HCT116 (cell line): ENCODE data around the gene MRPS7. TPM values are rescaled to one million over a fixed set of nuclear protein-coding genes. Genes with fewer than 3 reads are reported as not detected.

Experiments
- ATAC-seq: fragments of 200-7000 bp; cut with Tn5 transposase; 2 replicates; pipeline ENCODE4 v1.9.1; 2020; ENCODE audit warnings: mild to moderate bottlenecking, moderate library complexity
- BruUV-seq: library from RNA; stranded (reverse); fragments of 400-500 nt; replicated peaks from 2 replicates; lab custom pipeline; 2021; lab: Mats Ljungman, UMichigan
- CTCF ChIA-PET: fragments of 300-600 bp; sonication (Branson Sonifier 250); formaldehyde crosslinking; loops from one replicate; lab custom pipeline; 2021; ENCODE audit warnings: antibody characterized with exemption; lab: Charles Lee
- POLR2A ChIA-PET: fragments of 300-600, 350-600 bp; sonication (Branson Sonifier 250); formaldehyde crosslinking; loops from one replicate; lab custom pipeline; 2021; ENCODE audit warnings: antibody characterized with exemption; lab: Charles Lee
- RAD21 ChIA-PET, 2 experiments: fragments of 300-600 bp; sonication (Branson Sonifier 250); formaldehyde crosslinking; loops; one replicate each; lab custom pipeline; 2023; ENCODE audit warnings: low total read pairs in 2 of 2; ENCODE audit not compliant: uncharacterized antibody in 2 of 2, unreplicated experiment in 2 of 2, low non-redundant PET in 1 of 2; lab: Charles Lee
- DNase-seq: peaks from one replicate; pipeline ENCODE4 v3.0.0-alpha.2; 2010; ENCODE audit warnings: low read depth, low spot score
- H2AFZ ChIP-seq: fragments of 200-600 bp; shearing (Covaris generic), sonication (generic); 2 replicates; pipeline ENCODE4 v1.6.1; 2017; ENCODE audit warnings: low read depth, mixed run types, mixed read lengths, antibody characterized with exemption, low read length; ENCODE audit not compliant: poor library complexity, severe bottlenecking
- H3K27ac ChIP-seq: 2 replicates; pipeline ENCODE4 v1.5.1; 2012; ENCODE audit warnings: low read depth, low read length
- H3K27me3 ChIP-seq: fragments of 200-600 bp; sonication (generic); 2 replicates; pipeline ENCODE4 v1.6.1; 2016; ENCODE audit warnings: mixed run types, low read length, mixed read lengths; ENCODE audit not compliant: insufficient read depth
- H3K36me3 ChIP-seq, 2 experiments: fragments of 200-500 bp in 1 of 2; fragments of 200-600 bp in 1 of 2; sonication (Bioruptor generic) in 1 of 2; sonication (generic) in 1 of 2; 2 replicates each; pipeline versions ENCODE4 v1.5.1 to v1.6.1; 2014 to 2016; ENCODE audit warnings: low read length in 2 of 2, inconsistent platforms in 1 of 2, mixed read lengths in 1 of 2, mixed run types in 1 of 2; ENCODE audit not compliant: insufficient read depth in 2 of 2, control insufficient read depth in 1 of 2
- H3K4me1 ChIP-seq, 2 experiments: fragments of 200-600 bp in 1 of 2; sonication (generic) in 1 of 2; 2 replicates each; pipeline versions ENCODE4 v1.5.1 to v1.6.1; 2012 to 2017; ENCODE audit warnings: low read length in 2 of 2, inconsistent platforms in 1 of 2, mild to moderate bottlenecking in 1 of 2, mixed read lengths in 1 of 2, mixed run types in 1 of 2, moderate library complexity in 1 of 2; ENCODE audit not compliant: insufficient read depth in 2 of 2, control insufficient read depth in 1 of 2
- H3K4me2 ChIP-seq: fragments of 200-600 bp; sonication (generic); 2 replicates; pipeline ENCODE4 v1.6.1; 2017; ENCODE audit warnings: mixed run types, low read length, mixed read lengths
- H3K4me3 ChIP-seq, 2 experiments: fragments of 200-600 bp in 1 of 2; sonication (generic) in 1 of 2; replicated peaks in 1 of 2; 2 replicates each; pipeline ENCODE4 v1.5.1; 2011 to 2016; ENCODE audit warnings: low read length in 2 of 2, control low read depth in 1 of 2, low read depth in 1 of 2, mild to moderate bottlenecking in 1 of 2, mixed read lengths in 1 of 2, mixed run types in 1 of 2
- H3K79me2 ChIP-seq: fragments of 200-600 bp; sonication (generic); 2 replicates; pipeline ENCODE4 v1.6.1; 2017; ENCODE audit warnings: mild to moderate bottlenecking, mixed run types, low read length, moderate library complexity, mixed read lengths; ENCODE audit not compliant: insufficient read depth
- H3K9ac ChIP-seq: fragments of 200-600 bp; sonication (generic); 2 replicates; pipeline ENCODE4 v1.6.1; 2016; ENCODE audit warnings: low read length, mixed read lengths
- H3K9me2 ChIP-seq: fragments of 200-600 bp; sonication (generic), shearing (Covaris generic); 2 replicates; pipeline ENCODE4 v1.6.1; 2017; ENCODE audit warnings: mixed run types, mild to moderate bottlenecking, moderate library complexity; ENCODE audit not compliant: insufficient read depth
- H3K9me3 ChIP-seq, 2 experiments: fragments of 200-500 bp in 1 of 2; fragments of 200-600 bp in 1 of 2; sonication (Bioruptor generic) in 1 of 2; sonication (generic) in 1 of 2; 2 replicates each; pipeline ENCODE4 v1.6.1; 2014 to 2017; ENCODE audit warnings: low read length in 2 of 2, mixed read lengths in 2 of 2, inconsistent platforms in 1 of 2, low read depth in 1 of 2, mild to moderate bottlenecking in 1 of 2, mixed run types in 1 of 2, moderate library complexity in 1 of 2; ENCODE audit not compliant: control insufficient read depth in 1 of 2, insufficient read depth in 1 of 2
- H4K20me1 ChIP-seq: fragments of 200-600 bp; sonication (generic), shearing (Covaris generic); 2 replicates; pipeline ENCODE4 v1.6.1; 2017; ENCODE audit warnings: mixed run types, mild to moderate bottlenecking, moderate library complexity; ENCODE audit not compliant: insufficient read depth
- ATF3 ChIP-seq: IDR thresholded peaks from 2 replicates; pipeline ENCODE4 v1.6.1; 2012
- EGR1 ChIP-seq: IDR thresholded peaks from 2 replicates; pipeline ENCODE4 v1.6.1; 2012; ENCODE audit warnings: low read depth
- JUND ChIP-seq: IDR thresholded peaks from 2 replicates; pipeline ENCODE4 v1.6.1; 2012
- POLR2AphosphoS5 ChIP-seq: IDR thresholded peaks from 2 replicates; pipeline ENCODE4 v1.6.1; 2011; ENCODE audit warnings: mild to moderate bottlenecking, low read depth, low read length, moderate library complexity
- REST ChIP-seq: IDR thresholded peaks from 2 replicates; pipeline ENCODE4 v1.6.1; 2012; ENCODE audit warnings: low read depth
- YY1 ChIP-seq: IDR thresholded peaks from 2 replicates; pipeline ENCODE4 v1.6.1; 2011; ENCODE audit warnings: low read length, low read depth, moderate library complexity, mild to moderate bottlenecking; ENCODE audit not compliant: insufficient replicate concordance; ENCODE audit errors: extremely low read depth
- ZNF274 ChIP-seq: fragments of 200-500 bp; sonication (Bioruptor generic); IDR thresholded peaks from 2 replicates; pipeline ENCODE4 v1.6.1; 2014; ENCODE audit warnings: mild to moderate bottlenecking, low read depth, low read length, inconsistent platforms
- intact Hi-C: fragments of 100-400 bp; cut with micrococcal nuclease; formaldehyde crosslinking; loops from 2 replicates; pipeline ENCODE4 v1.10.0; 2022
- total RNA-seq: library from RNA; stranded (reverse); gene quantifications from one replicate; pipeline ENCODE4 v1.2.1, GENCODE V29; 2021; ENCODE audit not compliant: unreplicated experiment

Gene MRPS7
- total RNA-seq, 1 experiment from 2014 or later, result 104 TPM

GRCh38 chr17:75250009-75250471, 11.6 kb upstream of the MRPS7 start:
- RAD21 ChIA-PET, result no interaction called here
- H3K4me2 ChIP-seq, result peak overlapping the region; percentile 36
- BruUV-seq, result no TSS peak

More at GRCh38 chr17:75250009-75250471, 11.6 kb upstream of the MRPS7 start:
- 0 out of 2 replicates have a peak overlapping the region, but pooled peaks have one; percentile 19 for H3K9ac ChIP-seq
- no peak overlapping the region for H3K27ac ChIP-seq
- H3K4me1 ChIP-seq, result peaks cover 6 to 33% of the 10 kb centered on the region in 2 experiments; a peak in 3 of 4 replicates
- POLR2A ChIA-PET, result no interaction called here
- H3K9me2 ChIP-seq, result no peaks in the 10 kb centered on the region
- ATAC-seq (peak; percentile 52; the same call in 1 of the 2 replicates), DNase-seq (no peak)
- peaks cover 10 to 20% of the 10 kb centered on the region in 2 experiments; a peak in 3 of 4 replicates for H3K36me3 ChIP-seq
- CTCF ChIA-PET, result interaction anchor here (1.5 to 2.6 kb wide), 3 partner anchors 10 to 21 kb away, joined by 4 to 12 read pairs (median 5); partner anchors contain the start of gene MIF4GD
- H3K4me3 ChIP-seq, result no peak overlapping the region
- H3K27me3 ChIP-seq, result no peaks in the 10 kb centered on the region
- no peaks in the 10 kb centered on the region for H4K20me1 ChIP-seq
- no peak overlapping the region for H2AFZ ChIP-seq
- TF ChIP-seq ATF3, result no peak
- TF ChIP-seq POLR2AphosphoS5, result no peak
- no peak for TF ChIP-seq JUND
- TF ChIP-seq REST, result no peak
- TF ChIP-seq ZNF274, result no peak
- TF ChIP-seq EGR1, result peak; percentile 60; the same call in 1 of the 2 replicates
- TF ChIP-seq YY1, result no peak
- TF ChIP-seq, all 23 proteins: peak for 1
- Histone ChIP-seq H3K79me2 (peaks cover 54% of the 10 kb centered on the region), H3K9me3 (no peaks in the 10 kb centered on the region)
- intact Hi-C loops, result no loop called here
